Glomerular endothelial cell (primary cell): ENCODE measurements around the gene MX2. TPM values are rescaled to one million over a fixed set of nuclear protein-coding genes. Genes with fewer than 3 reads are reported as not detected.
"Not testable (repeated sequence)": the region's sequence is repeated elsewhere in the genome, so short reads cannot be mapped to it uniquely, and the experiment has no call there.

Experiments
- DNase-seq: peaks from one replicate; pipeline ENCODE4 v3.0.0-alpha.2; 2011; ENCODE audit warnings: low read depth, low spot score; ENCODE audit errors: extremely low read depth
- total RNA-seq: library from RNA; depleted of rRNA; stranded (reverse); fragments of >200 nt; gene quantifications from 2 replicates; pipeline ENCODE4 v1.2.3, GENCODE V29; 2015

MX2 gene
- total RNA-seq, 1 donor from 2014 or later = 12.4 TPM

GRCh38 chr21:41338455-41338854 is 23.4 kb upstream of the MX2 start:
- no peak for DNase-seq

GRCh38 chr21:41342035-41342434 is 19.8 kb upstream of the MX2 start:
- DNase-seq = no peak

GRCh38 chr21:41344146-41344545 is 17.7 kb upstream of the MX2 start:
- DNase-seq = no peak

- no peak for DNase-seq
Observed at GRCh38 chr21:41345356-41345755, 16.5 kb upstream of the MX2 start.

GRCh38 chr21:41345934-41346685 is 15.7 kb upstream of the MX2 start:
- DNase-seq = no peak

- no peak for DNase-seq
Observed at GRCh38 chr21:41346758-41347157, 15.1 kb upstream of the MX2 start.

- no peak for DNase-seq
Observed at GRCh38 chr21:41348434-41348833, 13.4 kb upstream of the MX2 start.

- DNase-seq = no peak
Observed at GRCh38 chr21:41349126-41349525, 12.7 kb upstream of the MX2 start.

GRCh38 chr21:41349619-41350390 is 12.0 kb upstream of the MX2 start:
- DNase-seq = no peak

GRCh38 chr21:41350436-41351155 is 11.2 kb upstream of the MX2 start:
- no peak for DNase-seq

- DNase-seq = no peak
Observed at GRCh38 chr21:41357546-41357945, 4.3 kb upstream of the MX2 start.

- DNase-seq = no peak
Observed at GRCh38 chr21:41358193-41359166, 3.3 kb upstream of the MX2 start.

- DNase-seq = no peak
Observed at GRCh38 chr21:41359286-41359685, 2.5 kb upstream of the MX2 start.

- DNase-seq = not testable (repeated sequence)
Observed at GRCh38 chr21:41359754-41360071, 2.1 kb upstream of the MX2 start.

- no peak for DNase-seq
Observed at GRCh38 chr21:41360072-41360821, 1.6 kb upstream of the MX2 start.

GRCh38 chr21:41361053-41361785 is 608 bp upstream of the MX2 start:
- no peak for DNase-seq

GRCh38 chr21:41362605-41363369 is 960 bp downstream of the MX2 start:
- DNase-seq = no peak
